ENCODE measurements around the gene CIROP.
A peak's percentile ranks its signal among the peaks of the same experiment; 100 is the strongest.

The CIROP gene

DNA sequence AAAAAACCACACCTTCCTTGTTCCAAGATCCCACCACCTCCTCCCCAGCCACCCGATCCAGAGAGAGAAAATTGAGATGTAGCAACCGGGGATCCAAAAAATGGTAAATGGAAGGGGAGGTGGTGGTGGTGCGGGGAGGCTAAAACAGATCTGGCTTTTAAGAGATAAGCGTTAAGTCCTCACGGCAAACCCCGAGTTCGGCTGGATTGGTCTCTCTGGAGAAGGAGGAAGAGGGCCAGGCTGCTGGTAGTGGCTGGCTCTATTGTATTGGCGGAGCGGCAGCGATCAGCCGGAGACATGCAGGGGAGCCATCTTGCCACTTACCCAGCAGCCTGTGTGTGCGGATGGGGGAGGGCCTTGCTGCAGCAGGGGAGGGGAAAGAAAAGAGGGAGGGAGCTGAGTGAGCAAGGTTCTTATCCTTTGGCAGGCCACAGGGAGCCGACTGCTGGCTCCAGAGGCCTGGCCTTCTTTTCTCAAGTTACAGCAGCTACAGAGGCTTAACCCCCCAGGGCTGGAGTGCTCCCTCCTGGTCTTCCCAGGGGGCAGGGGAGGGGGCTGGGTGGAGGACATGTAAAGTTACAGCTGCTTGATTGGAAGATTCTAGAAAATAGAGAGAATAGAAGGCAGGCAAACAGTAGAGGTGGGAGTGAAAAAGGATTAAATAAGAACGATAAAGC is 33.4 kb downstream of the CIROP start:
- Mint-ChIP-seq H3K27me3 (no peaks in the 10 kb centered on the region), H3K9me3 (no peaks in the 10 kb centered on the region), H3K27ac (peak overlapping the region; percentile 78 to 92), H3K4me3 (peak overlapping the region; percentile 80 to 87), H3K4me1 (peaks cover 45% of the 10 kb centered on the region)
- ATAC-seq, result peak; percentile 96
- DNase-seq, result peak; percentile 68 to 75

- H3K27me3 Mint-ChIP-seq, result no peaks in the 10 kb centered on the region
- peak overlapping the region; percentile 43 to 78 for H3K27ac Mint-ChIP-seq
- no peaks in the 10 kb centered on the region for H3K9me3 Mint-ChIP-seq
- ATAC-seq, result no peak
- DNase-seq, result no peak
- peak overlapping the region; percentile 80 to 87 for H3K4me3 Mint-ChIP-seq
- H3K4me1 Mint-ChIP-seq, result peaks cover 53% of the 10 kb centered on the region
Measured at GRCh38 chr14:23070262-23071129, 34.3 kb downstream of the CIROP start.

- peaks cover 54% of the 10 kb centered on the region for H3K4me1 Mint-ChIP-seq
- peak overlapping the region in 1 of 2 donors; percentile 59 for H3K27ac Mint-ChIP-seq
- no peak for ATAC-seq
- no peaks in the 10 kb centered on the region for H3K9me3 Mint-ChIP-seq
- no peak overlapping the region for H3K4me3 Mint-ChIP-seq
- DNase-seq, result no peak
- no peaks in the 10 kb centered on the region for H3K27me3 Mint-ChIP-seq
Measured at GRCh38 chr14:23069413-23069806, 35.4 kb downstream of the CIROP start.

DNA sequence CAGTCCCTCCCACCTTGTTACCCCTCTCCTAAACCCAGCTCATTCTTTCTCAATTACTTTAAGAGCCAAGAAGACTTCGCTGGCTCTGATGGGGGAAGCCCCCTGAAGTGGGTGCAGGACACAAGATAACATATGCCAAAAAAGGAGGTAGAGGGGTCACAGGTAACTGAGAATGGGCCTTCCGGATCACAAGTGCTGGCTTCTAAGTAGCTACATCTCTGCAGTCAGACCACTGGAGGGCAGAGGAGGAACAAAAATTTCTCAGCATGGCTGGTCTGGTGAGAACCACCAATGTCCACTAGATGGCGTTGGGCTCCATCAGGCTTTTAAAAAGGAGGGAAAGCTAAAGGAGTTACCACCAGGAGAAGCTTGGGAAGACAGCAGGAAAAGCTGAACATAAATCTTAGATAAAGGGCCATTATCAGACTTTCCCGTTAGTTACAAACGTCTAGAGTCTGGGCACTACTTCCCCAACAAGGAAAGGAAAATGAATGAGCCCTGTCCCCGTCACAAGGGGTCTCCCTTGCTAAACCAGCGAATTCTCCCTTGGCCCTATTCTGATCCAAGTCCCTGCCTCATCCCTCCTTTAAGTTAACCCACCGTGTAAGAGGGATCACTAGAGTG is 35.9 kb downstream of the CIROP start:
- Mint-ChIP-seq H3K27me3 (no peaks in the 10 kb centered on the region), H3K4me3 (peak overlapping the region; percentile 35 to 50), H3K9me3 (no peaks in the 10 kb centered on the region), H3K27ac (peak overlapping the region; percentile 66 to 92), H3K4me1 (peaks cover 54% of the 10 kb centered on the region)
- peak; percentile 67 to 77 for DNase-seq
- ATAC-seq, result peak; percentile 83

DNA sequence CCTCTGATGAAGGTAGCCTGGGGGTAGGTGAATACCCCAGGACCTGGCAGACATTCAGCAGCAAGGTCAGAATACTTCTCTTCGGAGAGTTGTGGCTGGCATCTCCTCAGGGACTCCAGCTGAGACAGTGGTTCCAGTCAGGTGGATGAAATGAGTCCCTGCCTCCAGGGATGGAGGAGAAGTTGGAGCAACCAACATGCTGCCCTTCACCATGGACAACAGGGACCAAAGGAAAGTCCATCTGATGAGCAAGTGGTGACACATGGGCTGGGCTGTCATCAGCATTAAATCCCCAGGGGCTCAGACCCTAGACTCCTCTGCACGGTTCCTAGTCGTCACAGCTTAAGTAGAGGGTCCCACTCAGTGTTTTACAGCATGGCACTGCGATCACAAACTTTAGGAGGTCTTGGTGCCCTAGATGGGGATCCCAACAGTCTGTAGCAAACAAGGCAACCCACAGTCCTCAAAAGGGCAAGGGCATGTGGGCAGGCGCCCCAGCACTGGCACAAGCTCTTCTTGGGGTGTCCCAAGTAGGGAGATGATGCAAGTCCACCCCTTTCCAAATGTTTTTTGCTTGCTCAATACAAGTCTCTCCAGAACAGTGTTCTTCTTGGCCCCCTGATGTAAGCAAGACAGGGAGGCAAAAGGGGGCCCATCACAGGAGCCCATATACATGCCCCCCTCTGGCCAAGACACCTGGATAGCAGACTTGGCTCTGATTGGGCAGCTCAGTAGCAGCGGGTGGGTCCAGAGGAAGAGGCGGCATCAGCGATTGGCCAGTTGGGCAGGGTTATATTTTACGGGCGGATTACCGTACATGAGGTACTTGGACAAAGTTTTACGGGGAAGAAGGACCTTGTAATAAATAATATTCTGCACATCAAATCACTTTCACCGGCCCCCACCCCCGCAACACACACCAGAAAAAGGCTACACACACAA is 36.7 kb downstream of the CIROP start:
- Mint-ChIP-seq H3K4me1 (peaks cover 54% of the 10 kb centered on the region), H3K4me3 (peak overlapping the region; percentile 35 to 50), H3K27me3 (no peaks in the 10 kb centered on the region), H3K27ac (peak overlapping the region; percentile 66 to 92), H3K9me3 (no peaks in the 10 kb centered on the region)
- DNase-seq, result peak in 1 of 2 donors; percentile 4
- no peak for ATAC-seq

- H3K9me3 Mint-ChIP-seq, result no peaks in the 10 kb centered on the region
- no peak overlapping the region for H3K4me3 Mint-ChIP-seq
- DNase-seq, result peak in 1 of 2 donors; percentile 7
- H3K27ac Mint-ChIP-seq, result no peak overlapping the region
- no peaks in the 10 kb centered on the region for H3K27me3 Mint-ChIP-seq
- peaks cover 50% of the 10 kb centered on the region for H3K4me1 Mint-ChIP-seq
- no peak for ATAC-seq
Measured at GRCh38 chr14:23066855-23067744, 37.7 kb downstream of the CIROP start.

- no peak overlapping the region for H3K4me3 Mint-ChIP-seq
- H3K9me3 Mint-ChIP-seq, result no peaks in the 10 kb centered on the region
- H3K4me1 Mint-ChIP-seq, result peaks cover 42% of the 10 kb centered on the region
- no peaks in the 10 kb centered on the region for H3K27me3 Mint-ChIP-seq
- DNase-seq, result peak in 1 of 2 donors; percentile 4
- no peak for ATAC-seq
- peak overlapping the region in 1 of 2 donors; percentile 54 for H3K27ac Mint-ChIP-seq
Measured at GRCh38 chr14:23066368-23066767, 38.4 kb downstream of the CIROP start.

- H3K4me1 Mint-ChIP-seq, result peaks cover 19% of the 10 kb centered on the region
- no peak for ATAC-seq
- no peaks in the 10 kb centered on the region for H3K27me3 Mint-ChIP-seq
- no peak for DNase-seq
- no peaks in the 10 kb centered on the region for H3K9me3 Mint-ChIP-seq
- H3K27ac Mint-ChIP-seq, result no peak overlapping the region
- H3K4me3 Mint-ChIP-seq, result no peak overlapping the region
Measured at GRCh38 chr14:23063601-23064000, 41.2 kb downstream of the CIROP start.

DNA sequence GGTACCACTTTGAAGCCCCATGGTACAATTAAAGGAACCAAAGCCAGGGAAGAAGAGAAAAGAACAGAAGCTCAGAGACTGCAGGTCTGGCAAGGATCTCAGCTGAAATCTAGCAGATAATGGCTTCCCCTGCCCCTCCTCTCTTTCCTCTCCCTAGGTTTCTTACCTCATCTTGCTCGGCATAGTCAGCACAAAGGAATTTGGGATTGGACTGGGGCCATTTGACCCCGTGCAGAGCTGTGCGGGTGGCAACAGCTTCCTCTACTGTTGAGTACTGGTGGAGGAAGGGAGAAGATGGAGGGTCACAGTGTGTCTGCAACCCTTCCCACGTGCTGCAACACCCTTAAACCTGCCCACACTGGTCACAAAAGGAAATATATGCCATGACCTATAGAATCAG is 42.8 kb downstream of the CIROP start:
- peaks cover 3% of the 10 kb centered on the region for H3K27me3 Mint-ChIP-seq
- H3K4me3 Mint-ChIP-seq, result no peak overlapping the region
- H3K9me3 Mint-ChIP-seq, result no peaks in the 10 kb centered on the region
- ATAC-seq (no peak), DNase-seq (no peak)
- H3K27ac Mint-ChIP-seq, result no peak overlapping the region
- peaks cover 22% of the 10 kb centered on the region for H3K4me1 Mint-ChIP-seq

GRCh38 chr14:23060536-23061260 is 44.1 kb downstream of the CIROP start:
- no peak for DNase-seq
- Mint-ChIP-seq H3K27me3 (peaks cover 16% of the 10 kb centered on the region), H3K27ac (no peak overlapping the region), H3K4me3 (no peak overlapping the region), H3K4me1 (peaks cover 25% of the 10 kb centered on the region), H3K9me3 (no peaks in the 10 kb centered on the region)
- no peak for ATAC-seq

GRCh38 chr14:23058654-23059504 is 45.9 kb downstream of the CIROP start:
- no peak for DNase-seq
- no peak for ATAC-seq
- Mint-ChIP-seq H3K4me1 (peaks cover 32% of the 10 kb centered on the region), H3K9me3 (no peaks in the 10 kb centered on the region), H3K27ac (no peak overlapping the region), H3K4me3 (peak overlapping the region in 1 of 2 donors; percentile 8), H3K27me3 (peaks cover 17% of the 10 kb centered on the region)

DNA sequence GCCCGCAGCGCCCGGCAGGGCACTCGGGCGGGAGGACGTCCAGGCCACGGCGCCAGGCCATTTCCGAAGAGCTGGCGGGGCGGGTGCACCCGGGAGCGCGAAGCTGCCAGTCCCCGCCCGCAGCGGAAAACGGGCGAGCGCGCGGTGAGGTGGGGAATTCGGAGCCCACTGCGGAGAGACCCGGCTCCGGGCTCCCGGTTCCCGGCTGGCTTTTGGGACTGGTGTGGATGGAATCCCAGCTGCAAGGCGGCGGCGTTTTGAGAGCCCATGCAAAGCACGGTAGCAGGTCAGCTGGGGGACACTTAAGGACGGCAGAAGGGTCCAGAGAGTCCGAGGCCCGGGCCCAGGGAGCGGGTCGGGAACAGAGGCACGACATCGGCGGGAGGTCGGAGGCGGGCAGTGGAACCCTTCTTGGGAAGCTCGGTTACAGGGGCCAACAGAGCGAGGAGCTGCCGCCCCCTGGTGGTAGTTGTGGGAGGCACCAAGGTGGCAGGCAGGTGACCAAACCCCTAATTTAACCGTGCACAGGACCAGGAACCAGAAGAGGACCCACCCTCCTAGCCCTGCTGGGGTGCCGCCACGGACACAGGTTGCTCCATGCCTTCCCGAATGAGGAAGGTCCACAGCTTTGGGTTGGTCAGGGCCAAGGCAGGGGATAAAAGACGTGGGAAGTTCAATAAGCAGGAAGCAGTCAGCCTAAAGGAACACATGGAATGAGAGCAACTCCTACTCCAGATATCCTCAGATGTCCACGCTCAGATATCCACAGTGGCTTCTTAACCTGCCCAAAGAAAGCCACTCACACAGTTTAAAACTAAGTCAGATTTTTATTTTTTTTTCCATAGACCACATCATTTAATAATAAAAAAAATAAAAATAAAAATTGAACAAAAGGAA is 46.8 kb downstream of the CIROP start:
- H3K9me3 Mint-ChIP-seq, result no peaks in the 10 kb centered on the region
- H3K4me3 Mint-ChIP-seq, result peak overlapping the region; percentile 75 to 76
- ATAC-seq (peak; percentile 79), DNase-seq (peak; percentile 83 to 84)
- H3K4me1 Mint-ChIP-seq, result peaks cover 32% of the 10 kb centered on the region
- H3K27me3 Mint-ChIP-seq, result peaks cover 17% of the 10 kb centered on the region
- H3K27ac Mint-ChIP-seq, result peak overlapping the region; percentile 41 to 81

Data from stimulated activated naive CD8-positive, alpha-beta T cell treated with anti-CD3 and anti-CD28 coated beads, Interleukin-15, amount 100 ng/mL, for 72 hours (primary cell).